HG03196 (cell line): ENCODE measurements around the gene ASB15.
"Not testable (repeated sequence)": the region's sequence is repeated elsewhere in the genome, so short reads cannot be mapped to it uniquely, and the experiment has no call there.

ENCODE experiments used
- ATAC-seq: cut with Tn5 transposase; IDR thresholded peaks from one replicate; pipeline ENCODE4 v1.9.1; 2021; ENCODE audit not compliant: unreplicated experiment

ASB15 gene

GRCh38 chr7:123601530-123601929 is at the start of gene ASB15:
TSS of gene ASB15 (plus strand) at chr7:123601821. CDS start at chr7:123614503, 12,682 bp downstream.
- no peak for ATAC-seq

GRCh38 chr7:123552134-123552533 is 49.5 kb upstream of the ASB15 start:
- not testable (repeated sequence) for ATAC-seq

DNA sequence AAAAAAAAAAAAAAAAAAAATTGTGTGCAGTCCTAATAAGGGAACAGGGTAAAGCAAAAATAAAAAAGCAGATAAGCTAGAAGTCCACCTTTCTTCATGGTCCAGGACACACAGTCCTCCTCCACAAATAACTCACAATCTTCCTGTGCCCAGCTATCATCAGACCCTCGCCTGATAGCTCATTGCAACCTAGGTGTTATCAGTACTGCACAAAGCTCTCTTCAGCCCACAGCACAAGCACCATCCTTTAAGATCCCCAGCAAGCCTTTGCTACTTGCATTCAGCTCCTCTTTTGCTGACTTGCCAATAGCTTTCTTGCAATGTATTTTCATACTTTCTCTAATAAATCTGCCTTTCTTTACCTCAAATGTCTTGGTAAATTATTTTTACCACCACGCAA is 49.0 kb upstream of the ASB15 start:
- no peak for ATAC-seq

DNA sequence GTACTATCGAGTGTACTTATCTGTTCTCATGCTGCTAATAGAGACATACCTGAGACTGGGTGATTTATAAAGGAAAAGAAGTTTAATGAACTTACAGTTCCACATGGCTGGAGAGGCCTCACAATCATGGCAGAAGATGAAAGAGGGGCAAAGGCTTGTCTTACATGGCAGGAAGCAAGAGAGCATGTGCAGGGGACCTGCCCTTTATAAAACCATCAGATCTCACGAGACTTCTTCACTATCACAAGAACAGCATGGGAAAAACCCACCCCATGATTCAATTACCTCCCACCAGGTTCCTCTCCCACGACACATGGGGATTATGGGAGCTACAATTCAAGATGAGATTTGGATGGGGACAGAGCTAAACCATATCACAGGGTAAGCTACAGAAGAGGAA is 48.5 kb upstream of the ASB15 start:
- ATAC-seq = no peak

DNA sequence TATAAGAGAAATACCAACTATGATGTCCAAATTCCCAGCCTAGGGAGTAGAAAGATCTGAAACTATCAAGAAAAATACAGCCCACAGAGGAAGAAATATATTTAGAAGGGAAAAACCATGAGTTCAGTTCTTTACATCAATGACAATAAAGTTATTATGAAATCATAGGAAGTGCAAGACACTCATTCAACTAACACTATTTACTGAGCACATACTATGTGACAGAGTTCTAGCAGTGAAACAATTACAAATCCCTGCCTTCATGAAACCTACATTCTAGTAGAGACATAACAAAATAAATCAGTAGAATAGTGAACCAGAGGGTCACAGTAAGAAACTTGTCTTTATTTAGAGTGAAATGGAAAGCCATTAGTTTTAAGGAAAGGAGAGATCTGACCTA is 46.1 kb upstream of the ASB15 start:
- no peak for ATAC-seq

GRCh38 chr7:123557016-123557397 is 44.6 kb upstream of the ASB15 start:
- no peak for ATAC-seq

- peak; percentile 99 for ATAC-seq
Measured at GRCh38 chr7:123557398-123558288, 44.0 kb upstream of the ASB15 start, which contains the start of gene NDUFA5. TSS of gene NDUFA5 (minus strand) at chr7:123557818. CDS start at chr7:123557795, 23 bp downstream.

GRCh38 chr7:123558289-123558874 is 43.2 kb upstream of the ASB15 start:
- ATAC-seq = no peak

DNA sequence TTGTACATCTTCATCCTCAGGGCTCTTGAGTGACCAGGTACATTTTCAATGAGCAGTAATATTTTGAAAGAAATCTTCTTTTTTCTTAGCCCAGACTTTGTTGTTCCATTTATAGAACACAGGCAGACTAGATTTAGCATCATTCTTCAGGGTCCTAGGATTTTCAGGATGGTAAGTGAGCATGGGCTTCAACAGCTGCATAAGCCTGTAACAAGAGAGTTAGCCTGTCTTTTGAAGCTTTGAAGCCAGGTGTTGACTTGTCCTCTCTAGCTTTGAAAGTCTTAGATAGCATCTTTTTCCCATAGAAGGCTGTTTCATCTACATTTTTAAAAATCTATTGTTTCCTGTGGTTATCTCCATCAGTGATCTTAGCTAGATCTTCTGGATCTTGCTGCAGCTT is 39.5 kb upstream of the ASB15 start:
- no peak for ATAC-seq

GRCh38 chr7:123569352-123570010 is 32.1 kb upstream of the ASB15 start:
- ATAC-seq = no peak

- no peak for ATAC-seq
Measured at GRCh38 chr7:123570390-123571182, 31.0 kb upstream of the ASB15 start.

DNA sequence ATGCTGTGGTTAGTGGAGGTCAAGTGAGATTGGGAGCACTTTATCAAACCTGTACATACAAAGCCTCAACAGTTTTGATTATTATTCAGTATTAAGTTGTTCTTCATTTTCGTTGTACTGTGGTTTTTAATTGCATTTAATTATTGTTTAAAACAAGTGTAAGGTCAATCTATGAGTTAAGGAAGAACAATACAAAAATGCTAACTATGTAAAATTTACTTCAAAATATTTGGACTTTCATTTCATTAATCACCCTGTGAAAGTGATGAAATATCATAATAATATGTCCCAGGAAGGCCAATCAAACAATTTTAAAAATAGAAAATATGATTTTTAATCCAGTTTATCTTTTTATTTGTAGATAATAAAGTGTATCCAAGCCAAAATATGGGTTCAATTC is 30.4 kb upstream of the ASB15 start:
- no peak for ATAC-seq

- no peak for ATAC-seq
Measured at GRCh38 chr7:123571684-123572083, 29.9 kb upstream of the ASB15 start.

DNA sequence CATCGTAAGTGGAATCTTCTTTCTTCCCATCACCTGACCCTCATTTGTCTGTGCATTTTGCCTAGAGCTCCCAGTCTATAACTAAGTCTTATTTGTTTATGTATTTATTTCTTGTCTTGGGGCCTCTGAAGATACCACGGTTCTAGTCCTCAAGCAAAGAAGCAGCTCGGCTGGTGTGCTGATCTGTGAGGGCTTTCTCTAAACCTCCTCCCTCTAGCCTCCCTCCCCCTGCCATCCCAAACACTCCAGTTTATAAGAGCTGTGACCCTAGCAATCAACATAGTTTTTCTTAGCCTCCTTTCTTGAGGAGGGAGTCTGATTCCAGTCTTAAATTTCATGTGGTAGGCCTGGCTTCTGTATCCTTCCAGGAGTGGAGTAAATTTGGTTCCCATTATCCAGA is 28.3 kb upstream of the ASB15 start:
- ATAC-seq = no peak

- no peak for ATAC-seq
Measured at GRCh38 chr7:123573896-123574467, 27.6 kb upstream of the ASB15 start.

DNA sequence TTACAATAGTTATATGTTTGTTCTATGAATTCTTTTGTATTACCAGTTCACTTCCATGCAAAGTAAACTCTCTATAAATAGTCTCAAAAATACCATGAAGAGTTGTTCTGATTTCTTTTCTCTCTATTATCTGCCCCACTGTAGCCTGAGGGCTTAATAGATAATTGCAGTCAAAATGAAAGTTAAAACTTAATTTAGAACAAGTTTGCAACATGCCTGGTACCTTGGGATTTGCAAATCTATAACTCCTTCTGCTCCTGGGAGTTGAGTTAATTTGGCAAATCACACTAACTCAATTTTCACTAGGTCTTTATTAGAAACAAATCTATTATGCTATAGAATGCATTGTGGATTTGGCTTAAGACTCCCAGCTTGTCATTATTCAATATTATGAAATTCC is 22.2 kb upstream of the ASB15 start:
- no peak for ATAC-seq

DNA sequence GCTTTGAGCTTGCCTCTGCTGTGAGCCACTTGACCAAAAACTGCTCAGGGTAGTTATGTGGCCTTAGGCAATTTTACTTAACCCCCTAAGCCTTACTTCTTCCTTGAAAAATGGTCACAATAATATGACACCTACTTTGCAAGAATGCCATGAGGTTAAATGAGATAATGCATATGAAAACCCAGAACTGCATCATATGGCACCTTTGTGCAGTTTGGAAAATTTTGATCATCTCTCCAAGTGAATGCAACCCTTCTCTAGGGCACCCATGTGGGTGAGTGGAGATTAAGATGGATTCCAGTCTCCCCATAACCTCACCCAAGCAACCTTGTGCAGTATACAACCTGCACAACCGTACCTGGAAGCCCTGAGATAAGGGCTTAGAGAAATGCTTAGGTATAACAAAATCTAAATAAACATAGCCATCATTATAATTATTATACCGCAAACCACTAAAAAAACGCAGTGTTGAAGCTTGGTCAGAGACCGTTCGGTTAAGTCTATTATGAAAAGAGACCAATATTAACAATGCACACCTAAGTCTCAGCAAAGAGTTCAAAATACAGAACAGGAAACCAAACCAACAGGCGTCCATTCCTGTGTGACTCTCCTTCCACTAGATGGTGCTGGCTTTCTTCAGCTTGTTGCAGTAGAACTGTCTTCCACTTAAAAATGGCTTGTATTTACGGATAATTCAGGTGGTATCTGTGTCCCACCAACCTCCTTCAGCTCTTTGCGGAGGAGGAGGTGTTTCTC is 21.0 kb upstream of the ASB15 start:
- ATAC-seq = peak; percentile 73

- no peak for ATAC-seq
Measured at GRCh38 chr7:123581162-123581459, 20.5 kb upstream of the ASB15 start.

GRCh38 chr7:123583821-123584220 is 17.8 kb upstream of the ASB15 start:
- ATAC-seq = no peak

GRCh38 chr7:123588376-123588775 is 13.2 kb upstream of the ASB15 start:
- ATAC-seq = no peak
